ENCODE data around the gene BRF1.

BRF1 gene

GRCh38 chr14:105161309-105161708, 139.5 kb downstream of the BRF1 start:
- DNase-seq = no peak
- in situ Hi-C loops (cut with HindIII; ENCODE audit: low pct_ligation_motif_present, low pct_unique_long_range_greater_than_20kb, low sequenced_read_pairs) = no loop called here

DNA sequence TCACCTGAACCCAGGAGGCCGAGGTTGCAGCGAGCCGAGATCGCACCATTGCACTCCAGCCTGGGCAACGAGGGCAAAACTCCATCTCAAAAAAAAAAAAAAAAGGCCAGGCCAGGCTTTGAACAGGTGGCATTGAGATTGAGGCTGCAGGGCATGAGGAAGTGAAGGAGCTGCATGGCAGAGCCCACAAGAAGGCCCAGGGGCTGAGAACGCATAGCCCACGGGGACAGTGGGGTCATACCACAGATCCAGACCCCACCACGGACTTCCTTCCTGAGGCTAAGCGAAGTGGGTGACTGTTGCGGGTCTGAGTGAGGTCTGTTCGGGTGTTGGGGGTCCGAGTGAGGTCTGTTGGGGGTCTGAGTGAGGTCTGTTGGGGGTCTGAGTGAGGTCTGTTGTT, 140.0 kb downstream of the BRF1 start:
- in situ Hi-C loops (cut with HindIII; ENCODE audit: low pct_ligation_motif_present, low pct_unique_long_range_greater_than_20kb, low sequenced_read_pairs) = no loop called here
- DNase-seq = no peak

DNA sequence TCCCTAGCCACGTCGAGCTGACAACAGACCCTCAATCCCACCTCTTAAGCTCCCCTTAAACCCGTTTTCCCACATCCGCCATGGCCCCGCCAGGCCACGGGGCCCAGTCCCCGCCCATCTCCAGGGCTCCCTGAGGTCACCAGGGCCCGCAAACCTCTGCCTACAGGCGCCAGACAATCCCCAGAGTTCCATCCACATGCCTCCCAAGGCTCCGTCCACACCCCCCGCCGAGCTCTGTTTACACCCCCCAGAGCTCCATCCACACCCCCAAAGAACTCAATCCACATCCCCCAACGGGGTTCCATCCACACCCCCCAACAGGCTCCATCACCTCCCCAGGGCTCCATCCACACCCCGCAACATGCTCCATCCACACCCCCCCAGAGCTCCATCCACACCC, 141.5 kb downstream of the BRF1 start:
- no peak for DNase-seq
- in situ Hi-C loops (cut with HindIII; ENCODE audit: low pct_ligation_motif_present, low pct_unique_long_range_greater_than_20kb, low sequenced_read_pairs) = no loop called here
